ENCODE measurements around the gene CST5.
"Not testable (repeated sequence)": the region's sequence is repeated elsewhere in the genome, so short reads cannot be mapped to it uniquely, and the experiment has no call there.

Gene CST5, protein sequence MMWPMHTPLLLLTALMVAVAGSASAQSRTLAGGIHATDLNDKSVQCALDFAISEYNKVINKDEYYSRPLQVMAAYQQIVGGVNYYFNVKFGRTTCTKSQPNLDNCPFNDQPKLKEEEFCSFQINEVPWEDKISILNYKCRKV

DNA sequence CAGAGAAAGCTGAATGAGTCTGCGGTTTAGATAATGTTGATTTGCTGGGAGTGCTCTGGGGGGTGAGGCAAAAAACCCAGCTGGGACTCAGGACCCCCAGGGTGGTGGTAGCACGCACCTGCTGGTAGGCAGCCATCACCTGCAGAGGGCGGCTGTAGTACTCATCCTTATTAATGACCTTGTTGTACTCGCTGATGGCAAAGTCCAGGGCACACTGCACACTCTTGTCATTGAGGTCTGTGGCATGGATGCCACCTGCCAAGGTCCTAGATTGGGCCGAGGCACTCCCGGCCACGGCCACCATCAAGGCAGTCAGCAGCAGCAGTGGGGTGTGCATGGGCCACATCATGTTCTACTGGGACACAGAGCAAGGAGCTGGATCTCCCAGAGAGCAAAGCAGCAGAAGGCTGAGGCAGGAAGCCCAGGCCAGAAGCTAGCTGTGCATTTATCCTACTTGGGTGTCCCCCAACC, at the start of gene CST5:
Gene CST5, minus strand, starts transcription at position 421 of the 471 bp plus-strand sequence. Its CDS starts 72 bp downstream, at position 349.
- DNase-seq (ENCODE audit: low spot score), result no peak

DNA sequence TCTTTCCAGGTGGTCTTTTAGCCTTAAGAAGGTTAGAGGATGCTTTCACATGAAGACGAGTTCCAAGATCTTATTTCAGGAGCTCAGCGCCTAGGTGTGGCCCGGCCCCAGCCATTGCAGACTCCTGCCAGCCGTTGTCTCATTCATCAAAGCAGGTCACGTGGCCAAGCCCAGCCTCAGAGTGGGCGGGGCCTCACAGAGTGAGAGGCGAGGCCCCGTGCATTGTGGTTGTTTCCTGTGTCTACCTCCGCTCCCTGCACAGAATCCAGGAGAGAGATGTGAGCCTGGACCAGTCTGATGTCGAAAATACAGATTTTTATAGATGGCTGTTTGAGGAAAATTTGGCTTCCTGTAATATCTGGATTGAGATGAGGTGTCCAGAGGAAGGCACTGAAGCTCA, 49.2 kb upstream of the CST5 start:
- DNase-seq (ENCODE audit: low spot score), result no peak

DNA sequence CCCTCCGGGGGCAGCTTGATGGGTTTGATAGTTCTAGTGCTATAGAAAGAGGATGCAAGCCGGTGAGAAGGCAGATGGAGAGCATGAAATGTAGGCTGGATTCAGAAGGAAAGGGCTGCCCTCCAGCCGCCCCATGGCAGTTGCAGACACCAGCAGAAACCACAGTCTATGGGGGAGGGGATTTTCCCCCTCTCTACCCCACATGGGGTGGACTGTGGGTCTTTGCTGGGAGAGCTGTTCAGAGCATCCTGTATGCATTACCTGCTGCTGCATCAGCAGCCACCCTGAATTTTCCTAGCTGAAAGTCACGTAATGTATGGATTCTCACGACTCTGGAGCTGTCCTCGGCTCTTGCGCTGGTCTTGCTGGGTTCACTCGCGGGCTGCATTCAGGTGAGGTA, 48.8 kb upstream of the CST5 start:
- no peak for DNase-seq (ENCODE audit: low spot score)

DNA sequence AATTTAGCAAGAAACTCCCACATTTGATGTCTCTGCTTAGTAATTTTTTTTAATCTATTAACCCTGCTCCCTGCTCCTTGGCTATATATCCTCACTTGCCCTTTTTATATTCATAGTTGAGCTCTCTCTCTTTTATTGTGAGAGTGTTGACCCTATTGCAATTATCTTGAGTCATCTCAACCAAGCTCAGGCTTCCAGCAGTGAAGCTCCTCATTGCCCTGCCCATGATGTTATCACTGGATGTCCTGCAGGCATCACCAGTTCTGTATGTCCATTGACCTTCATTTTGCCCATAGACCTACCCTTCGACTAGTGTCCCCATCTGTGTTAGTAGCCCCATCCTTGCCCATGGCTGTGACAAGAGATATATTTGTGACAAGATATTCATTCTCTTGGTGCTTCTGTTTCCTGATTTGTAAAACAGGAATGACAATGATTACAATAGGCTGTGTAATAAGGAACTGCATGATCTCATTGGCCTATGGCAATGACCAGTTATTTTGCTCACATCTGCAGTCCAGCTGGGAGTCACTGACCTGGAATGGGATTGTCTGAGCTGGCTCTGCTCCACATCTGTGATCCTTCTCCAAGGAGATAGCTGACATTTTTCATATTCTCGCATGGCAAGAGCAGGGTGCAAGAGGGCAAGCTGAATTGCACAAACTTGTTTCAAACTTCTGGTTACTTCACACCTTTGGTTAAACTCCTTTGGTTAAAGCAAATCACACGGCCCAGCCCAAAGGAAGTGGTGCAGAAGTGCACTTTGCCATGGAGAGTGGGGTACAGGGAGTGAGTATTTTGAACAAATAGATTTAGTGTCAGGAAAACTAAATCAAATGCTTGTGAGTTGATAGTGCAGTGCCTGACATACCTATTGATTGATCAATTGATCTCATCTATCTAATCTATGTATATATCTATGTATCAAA, 47.7 kb upstream of the CST5 start:
- DNase-seq (ENCODE audit: low spot score), result no peak

DNA sequence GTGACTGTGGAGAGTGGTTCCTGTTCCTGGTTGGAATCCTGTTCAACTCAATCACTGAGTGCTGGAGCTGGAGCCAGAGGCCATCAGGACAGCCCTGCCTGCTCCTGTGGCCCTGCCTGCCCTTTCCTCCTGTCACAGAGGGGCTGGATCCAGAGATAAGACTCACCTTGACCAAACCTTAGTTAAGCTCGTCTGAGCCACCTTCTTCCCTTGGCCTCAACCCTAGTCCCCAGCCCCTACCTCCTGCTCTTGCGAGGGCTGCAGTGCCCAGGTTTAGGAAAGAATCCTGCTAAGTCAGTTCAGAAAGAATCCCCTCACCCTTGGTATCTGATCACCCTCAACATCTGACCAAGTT, 47.0 kb upstream of the CST5 start:
- no peak for DNase-seq (ENCODE audit: low spot score)

DNA sequence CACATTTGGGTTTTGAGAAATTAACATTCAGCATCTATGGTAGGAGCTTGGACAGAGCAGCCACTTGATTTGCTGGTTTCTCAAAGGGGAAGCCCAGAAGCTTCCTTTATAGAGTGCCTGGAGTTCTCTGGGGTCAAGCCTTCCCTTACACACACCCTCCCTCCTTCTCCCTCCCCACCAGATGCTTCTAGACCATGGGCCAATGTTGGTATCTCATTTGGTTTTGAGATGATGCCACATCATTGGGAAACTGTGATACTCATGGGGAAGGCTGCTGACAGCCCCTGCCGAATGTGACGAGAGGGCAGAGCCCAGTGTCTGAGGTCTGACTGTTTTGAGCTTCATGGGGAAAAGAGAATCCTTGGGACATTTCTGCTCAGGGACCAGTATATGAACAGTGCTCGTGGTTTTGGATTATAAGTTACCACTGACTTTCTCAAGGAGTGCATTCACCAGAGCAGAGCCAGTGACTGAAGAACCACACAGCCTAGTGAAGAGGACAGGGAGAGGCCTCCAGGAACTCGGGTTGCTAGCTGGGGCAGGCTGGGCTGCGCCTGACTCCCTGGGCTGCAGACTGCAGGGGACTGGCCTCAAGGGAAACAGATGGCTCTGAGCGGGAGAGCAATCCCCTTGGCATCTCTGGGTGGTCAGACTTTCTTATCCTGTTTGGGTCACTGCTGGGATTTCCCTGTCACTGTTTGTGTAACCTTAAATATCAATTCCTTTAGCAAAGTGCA, 46.4 kb upstream of the CST5 start:
- no peak for DNase-seq (ENCODE audit: low spot score)

DNA sequence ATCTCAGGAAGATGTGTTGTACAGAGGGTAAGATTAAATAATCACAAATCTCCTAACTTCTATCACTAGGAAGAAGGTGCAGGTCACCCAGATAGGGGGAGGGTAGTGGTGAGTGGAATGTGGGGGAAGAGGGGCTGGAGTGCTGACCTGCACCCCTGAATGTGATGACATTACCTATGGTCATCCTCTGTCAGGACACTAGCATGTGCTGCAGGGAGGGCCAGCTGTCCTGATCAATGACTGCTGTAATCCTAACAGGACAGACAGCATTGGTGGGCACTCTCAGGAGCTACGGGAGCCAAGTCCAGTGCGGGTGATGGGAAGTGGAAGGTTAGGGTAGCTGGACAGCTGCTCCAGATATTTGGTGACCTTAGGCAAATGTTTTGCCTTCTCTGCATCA, 45.2 kb upstream of the CST5 start:
- no peak for DNase-seq (ENCODE audit: low spot score)

DNA sequence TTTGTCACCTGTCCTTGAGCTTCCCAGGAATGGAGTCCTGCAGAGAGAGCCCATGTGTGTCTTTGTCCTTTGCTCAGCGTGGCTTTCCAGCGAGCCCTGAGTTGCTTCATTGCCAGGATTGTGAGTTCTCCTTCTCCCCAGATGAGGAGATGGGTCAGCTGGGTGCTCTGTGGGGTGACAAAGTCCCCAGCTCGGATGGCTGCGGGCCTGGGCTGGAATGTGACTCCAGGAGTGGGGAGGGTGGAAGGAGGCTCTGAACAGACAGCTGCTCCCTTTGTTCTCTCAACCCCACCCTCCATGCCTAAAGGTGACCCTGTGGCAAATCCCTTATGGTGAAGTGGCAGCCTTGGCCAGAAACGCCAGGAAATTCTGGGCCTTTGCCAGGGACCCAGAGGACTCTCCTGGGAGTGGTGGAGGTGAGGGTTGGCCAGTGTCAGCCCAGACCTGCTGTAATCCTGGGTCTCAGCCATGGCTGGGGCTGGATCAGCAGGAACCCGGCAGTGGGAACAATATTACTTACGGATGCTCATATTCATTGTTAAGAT, 44.4 kb upstream of the CST5 start:
- DNase-seq (ENCODE audit: low spot score), result no peak

DNA sequence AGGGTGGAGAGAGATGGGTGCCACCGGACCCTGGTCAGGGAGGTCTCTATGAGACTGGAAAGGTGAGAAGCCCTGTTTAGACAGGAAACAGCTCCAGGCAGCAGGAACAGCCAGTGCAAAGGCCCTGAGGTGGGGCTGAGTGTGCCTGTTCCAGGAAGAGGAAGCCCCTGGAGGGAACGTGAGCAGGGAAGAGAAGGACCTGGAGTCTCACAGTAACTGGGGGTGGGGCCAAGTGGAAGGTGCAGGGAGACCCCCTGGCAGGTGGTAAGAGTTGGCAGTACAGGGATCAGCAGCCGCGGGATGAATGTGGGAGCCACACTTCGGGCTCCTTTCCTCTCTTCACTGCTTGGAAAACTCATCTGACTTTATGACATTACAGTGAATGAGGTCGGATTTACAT, 43.8 kb upstream of the CST5 start:
- no peak for DNase-seq (ENCODE audit: low spot score)

DNA sequence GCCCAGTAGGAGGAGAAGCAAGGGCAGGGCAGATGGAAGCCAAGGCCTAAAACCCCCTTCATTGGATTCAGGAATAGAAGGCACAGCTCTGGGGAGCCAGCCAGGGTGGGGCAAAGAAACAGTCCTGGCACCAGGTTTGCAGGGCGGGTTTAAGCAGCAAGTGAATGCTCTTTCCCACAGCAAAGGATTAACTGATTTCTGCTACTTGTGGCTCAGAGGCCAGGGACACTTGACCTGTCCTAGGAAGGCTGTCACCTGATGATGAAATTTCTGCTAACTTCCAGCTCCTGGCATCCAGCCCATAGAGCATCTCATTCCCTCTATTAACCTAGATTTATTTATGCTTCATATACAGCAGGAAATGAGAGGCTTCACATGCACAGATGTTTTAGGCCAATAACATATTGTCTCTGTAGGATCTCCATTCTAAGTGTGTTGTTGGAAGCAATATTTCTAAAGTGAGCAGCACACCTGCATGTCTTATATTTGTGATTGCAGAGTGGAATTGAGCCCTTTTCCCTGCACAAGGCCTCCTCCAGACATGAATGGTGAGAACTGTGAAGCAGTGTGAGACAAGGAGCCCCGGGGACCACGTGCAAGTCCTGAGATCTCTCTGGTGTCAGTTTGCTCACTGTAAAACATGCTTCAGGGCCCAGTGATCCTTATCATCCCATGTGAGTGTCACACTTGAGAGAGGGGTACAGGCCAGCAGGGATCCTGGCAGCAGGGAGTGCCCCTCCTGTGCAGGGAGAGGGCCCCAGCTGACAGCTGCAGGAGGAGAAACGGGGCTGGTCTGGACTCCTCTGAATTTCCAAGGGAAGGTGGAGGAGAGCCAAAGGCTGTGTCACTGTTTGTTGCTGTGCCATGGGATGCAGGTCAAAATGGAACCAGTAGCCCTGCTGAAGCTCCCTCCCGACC, 41.1 kb upstream of the CST5 start:
- DNase-seq (ENCODE audit: low spot score), result no peak

DNA sequence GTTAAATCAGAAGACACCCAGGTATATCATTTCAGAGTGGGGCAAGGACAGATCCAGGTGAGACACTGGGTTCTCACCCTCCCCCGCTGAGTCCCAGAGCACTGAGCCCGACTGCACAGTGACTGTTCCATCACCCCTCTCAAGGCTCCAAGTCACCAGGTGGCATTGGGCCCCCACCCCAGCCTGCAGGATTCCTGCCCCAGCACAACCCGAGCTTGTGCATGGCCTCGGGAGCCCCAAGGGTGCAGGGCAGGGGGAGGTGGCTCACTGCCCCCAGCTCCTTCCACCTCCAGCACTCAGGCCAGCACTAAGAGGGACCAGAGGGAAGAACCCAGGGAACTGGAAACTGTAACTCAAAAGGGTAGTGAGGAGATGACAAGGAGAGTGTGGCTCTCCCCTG, 39.3 kb upstream of the CST5 start:
- DNase-seq (ENCODE audit: low spot score), result no peak

DNA sequence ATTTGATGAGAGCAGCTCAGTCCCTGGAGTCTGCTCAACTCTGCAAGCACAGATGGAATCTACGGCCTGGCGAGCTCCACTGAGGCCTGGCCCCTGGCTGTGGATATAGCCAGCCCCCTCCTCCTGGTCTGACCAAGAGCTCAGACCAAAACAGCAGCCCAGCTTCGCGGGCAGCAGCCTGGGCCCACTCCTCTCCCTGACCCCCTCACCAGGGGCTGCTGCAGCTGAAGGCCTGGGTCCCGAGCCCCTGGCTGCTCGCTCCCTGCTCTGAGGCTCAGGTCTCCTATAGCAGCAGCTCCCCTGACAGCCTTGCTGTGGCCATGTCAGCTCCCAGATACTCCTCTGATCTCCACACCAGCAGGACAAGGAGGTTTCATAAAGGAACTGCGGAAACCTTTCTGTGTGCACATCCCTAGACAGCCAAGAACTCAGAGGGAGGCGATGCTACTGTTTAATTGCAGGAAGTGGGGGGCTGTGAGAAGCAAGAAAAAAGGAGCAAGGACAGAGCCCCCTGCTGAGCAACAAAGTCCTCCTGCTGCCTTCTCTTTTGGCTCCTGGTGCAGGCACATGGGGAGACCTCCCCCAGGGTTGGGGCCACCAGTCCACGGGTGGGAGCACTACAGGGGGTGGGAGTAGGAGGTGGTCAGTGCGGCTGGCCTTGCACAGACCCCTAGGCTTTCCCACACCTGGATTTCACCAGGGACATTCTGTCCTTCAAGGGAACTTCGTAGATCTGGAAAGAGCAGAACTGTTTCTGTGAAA, 38.7 kb upstream of the CST5 start:
- no peak for DNase-seq (ENCODE audit: low spot score)

DNA sequence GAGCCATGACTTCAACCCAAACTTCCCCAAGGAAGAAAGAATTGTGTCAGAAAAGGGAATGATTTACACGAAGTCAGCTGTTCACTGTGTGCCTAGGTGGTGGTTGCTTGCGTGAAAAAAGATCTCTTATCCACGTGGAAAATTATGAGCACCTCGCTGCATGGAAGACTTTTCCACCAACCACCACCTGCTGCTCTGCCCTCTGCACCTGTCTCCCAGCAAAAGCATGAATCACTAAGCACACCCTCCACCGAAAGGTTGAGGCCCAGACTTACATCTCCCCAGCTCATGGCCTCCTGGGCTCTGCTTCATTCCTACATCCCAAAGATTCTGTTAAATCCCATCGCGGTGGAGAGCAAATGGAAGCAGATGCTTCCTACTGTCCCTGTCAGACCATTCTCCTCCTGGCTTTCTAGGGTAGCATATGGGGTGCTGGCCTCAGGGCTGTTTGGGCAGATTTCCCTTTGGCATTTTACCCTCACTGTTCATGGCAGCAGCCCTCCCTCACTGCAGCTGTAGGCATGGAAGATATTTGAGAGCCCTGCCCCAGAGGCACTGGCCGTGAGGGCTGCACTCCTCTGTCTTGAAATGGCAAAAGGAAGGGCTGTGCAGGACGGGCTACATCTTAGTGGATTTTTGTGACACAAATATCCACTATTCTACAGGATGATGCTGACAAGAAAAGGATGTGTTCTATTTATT, 37.6 kb upstream of the CST5 start:
- DNase-seq (ENCODE audit: low spot score), result no peak

DNA sequence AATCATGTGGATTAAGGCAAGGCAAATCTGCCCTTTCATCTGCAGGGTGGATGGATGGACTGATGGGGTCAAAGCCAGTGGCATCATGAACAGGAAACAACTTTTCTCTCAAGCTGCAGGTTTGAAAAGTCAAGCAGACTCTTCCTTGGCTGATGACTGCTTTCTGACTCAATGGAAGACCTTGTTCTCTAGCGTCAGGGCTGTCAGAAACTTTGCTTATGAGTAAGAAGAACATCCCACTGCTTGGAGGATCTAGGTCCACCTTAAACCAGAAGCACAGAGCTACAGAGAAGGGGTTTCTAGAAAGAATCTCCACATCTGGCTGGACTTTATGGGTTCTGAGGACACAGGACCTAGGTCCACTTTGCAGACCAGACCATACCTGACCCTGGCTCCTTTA, 36.3 kb upstream of the CST5 start:
- DNase-seq (ENCODE audit: low spot score), result no peak

DNA sequence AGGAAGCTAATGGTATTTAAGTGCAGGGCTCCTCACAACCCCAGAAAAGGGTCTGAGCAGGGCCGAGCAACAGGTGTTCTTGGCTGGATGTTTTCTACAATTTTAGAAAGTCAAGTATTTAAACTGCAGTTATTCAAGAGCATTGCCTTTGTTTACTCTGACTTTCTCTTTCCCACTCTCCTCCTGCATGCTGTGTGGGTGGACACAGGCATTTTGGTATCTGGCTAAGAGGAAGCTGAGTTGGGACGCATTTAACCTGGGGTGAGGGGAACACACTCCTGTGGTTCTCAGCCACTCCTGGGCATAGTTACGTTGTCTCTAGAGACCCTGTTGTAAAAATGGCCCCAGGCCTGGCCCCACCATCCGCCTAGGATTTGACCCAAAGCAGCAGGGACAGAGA, 34.9 kb upstream of the CST5 start:
- not testable (repeated sequence) for DNase-seq (ENCODE audit: low spot score)

DNA sequence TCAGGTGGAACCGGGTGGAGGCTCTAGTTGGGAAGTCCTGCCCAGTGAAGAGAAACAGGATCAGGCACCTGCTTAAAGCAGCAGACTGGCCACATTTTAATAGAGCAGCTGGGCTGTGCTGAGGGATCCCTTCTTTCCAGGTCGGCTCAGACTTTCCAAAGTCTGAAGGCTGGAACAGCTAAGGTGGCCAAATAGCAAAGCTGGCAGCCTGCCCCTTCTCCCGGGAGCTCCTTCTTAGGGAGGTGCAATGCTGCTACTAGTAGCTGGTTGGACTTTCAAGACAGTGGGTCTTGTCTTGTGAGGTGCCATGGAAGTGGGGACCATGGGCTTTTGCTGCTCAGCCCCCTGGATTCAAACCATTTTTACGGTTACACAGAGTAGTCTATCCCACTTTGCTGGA, 30.7 kb upstream of the CST5 start:
- no peak for DNase-seq (ENCODE audit: low spot score)

DNA sequence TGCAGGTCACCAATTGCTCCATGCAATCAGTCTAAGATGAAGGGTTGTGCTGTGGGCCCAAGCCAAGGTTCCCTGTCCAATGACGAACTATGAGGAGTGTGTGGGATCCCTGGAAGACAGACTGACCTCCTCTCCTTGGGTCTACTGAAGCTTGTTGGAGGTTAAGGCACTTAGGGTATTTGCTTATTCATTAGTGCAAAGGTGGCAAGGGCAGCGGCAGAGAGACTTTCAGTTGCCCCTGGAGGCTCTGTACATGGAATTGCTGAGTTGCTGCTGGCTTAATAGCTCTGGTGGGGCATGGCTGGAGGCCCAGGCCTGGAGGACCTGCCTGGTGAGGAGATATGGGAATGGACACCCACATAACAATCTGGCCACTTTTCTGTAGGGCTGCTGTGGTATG, 29.8 kb upstream of the CST5 start:
- no peak for DNase-seq (ENCODE audit: low spot score)

DNA sequence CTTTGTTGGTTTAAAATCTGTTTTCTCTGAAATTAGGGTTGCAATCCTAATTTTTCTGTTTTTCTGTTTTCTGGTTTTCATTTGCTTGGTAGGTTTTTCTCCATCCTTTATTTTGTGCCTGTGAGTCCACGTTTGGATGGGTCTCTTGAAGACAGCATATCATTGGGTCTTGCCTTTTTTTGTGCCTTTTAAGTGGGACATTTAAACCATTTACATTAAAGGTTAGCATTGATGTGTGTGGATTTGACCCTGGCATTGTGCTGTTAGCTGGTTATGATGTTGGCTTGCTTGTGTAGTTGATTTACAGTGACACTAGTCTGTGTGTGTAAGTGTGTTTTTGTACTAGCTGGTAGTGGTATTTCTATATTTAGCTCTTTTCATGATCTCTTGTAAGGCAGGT, 28.0 kb upstream of the CST5 start:
- DNase-seq (ENCODE audit: low spot score), result no peak

DNA sequence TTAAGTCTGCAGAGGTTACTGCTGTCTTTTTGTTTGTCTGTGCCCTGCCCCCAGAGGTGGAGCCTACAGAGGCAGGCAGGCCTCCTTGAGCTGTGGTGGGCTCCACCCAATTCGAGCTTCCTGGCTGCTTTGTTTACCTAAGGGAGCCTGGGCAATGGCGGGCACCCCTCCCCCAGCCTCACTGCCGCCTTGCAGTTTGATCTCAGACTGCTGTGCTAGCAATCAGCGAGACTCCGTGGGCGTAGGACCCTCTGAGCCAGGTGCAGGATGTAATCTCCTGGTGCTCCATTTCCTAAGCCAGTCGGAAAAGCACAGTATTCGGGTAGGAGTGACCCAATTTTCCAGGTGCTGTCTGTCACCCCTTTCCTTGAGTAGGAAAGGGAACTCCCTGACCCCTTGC, 22.8 kb upstream of the CST5 start:
- DNase-seq (ENCODE audit: low spot score), result not testable (repeated sequence)

DNA sequence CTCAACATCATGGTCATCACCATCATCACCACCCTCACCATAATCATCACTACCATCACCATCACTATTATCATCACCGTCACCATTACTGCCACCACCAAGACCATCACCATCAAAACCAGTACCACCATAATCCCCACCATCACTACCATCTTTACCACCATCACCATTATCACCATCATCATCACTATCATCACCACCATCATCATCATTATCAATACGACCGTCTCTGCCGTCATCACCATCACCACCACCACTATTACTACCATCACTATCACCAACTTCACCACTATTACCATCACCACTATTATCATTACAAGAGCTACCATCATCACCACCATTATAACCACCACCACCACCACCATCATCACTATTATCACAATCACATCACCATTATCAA, 11.3 kb upstream of the CST5 start:
- not testable (repeated sequence) for DNase-seq (ENCODE audit: low spot score)
